ENCODE measurements around the gene HSF2BP.

The HSF2BP gene

GRCh38 chr21:43632373-43632905 lies 26.8 kb downstream of the HSF2BP start:
- H3K4me3 ChIP-seq (ENCODE audit: low read depth, low read length) = no peak overlapping the region
- TF ChIP-seq MAX (IDR thresholded peaks at IDR 0.05; ENCODE audit: low read depth, low read length) (no peak), MYC (IDR thresholded peaks at IDR 0.05; ENCODE audit: low read depth, low read length) (no peak), POLR2A (IDR thresholded peaks at IDR 0.05; ENCODE audit: extremely low read depth, insufficient read length) (no peak)
- TF ChIP-seq, protein P1, sequence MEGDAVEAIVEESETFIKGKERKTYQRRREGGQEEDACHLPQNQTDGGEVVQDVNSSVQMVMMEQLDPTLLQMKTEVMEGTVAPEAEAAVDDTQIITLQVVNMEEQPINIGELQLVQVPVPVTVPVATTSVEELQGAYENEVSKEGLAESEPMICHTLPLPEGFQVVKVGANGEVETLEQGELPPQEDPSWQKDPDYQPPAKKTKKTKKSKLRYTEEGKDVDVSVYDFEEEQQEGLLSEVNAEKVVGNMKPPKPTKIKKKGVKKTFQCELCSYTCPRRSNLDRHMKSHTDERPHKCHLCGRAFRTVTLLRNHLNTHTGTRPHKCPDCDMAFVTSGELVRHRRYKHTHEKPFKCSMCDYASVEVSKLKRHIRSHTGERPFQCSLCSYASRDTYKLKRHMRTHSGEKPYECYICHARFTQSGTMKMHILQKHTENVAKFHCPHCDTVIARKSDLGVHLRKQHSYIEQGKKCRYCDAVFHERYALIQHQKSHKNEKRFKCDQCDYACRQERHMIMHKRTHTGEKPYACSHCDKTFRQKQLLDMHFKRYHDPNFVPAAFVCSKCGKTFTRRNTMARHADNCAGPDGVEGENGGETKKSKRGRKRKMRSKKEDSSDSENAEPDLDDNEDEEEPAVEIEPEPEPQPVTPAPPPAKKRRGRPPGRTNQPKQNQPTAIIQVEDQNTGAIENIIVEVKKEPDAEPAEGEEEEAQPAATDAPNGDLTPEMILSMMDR (IDR thresholded peaks at IDR 0.05; ENCODE audit: low read depth, low read length) = no peak
- no peak for DNase-seq (ENCODE audit: low read depth)

DNA sequence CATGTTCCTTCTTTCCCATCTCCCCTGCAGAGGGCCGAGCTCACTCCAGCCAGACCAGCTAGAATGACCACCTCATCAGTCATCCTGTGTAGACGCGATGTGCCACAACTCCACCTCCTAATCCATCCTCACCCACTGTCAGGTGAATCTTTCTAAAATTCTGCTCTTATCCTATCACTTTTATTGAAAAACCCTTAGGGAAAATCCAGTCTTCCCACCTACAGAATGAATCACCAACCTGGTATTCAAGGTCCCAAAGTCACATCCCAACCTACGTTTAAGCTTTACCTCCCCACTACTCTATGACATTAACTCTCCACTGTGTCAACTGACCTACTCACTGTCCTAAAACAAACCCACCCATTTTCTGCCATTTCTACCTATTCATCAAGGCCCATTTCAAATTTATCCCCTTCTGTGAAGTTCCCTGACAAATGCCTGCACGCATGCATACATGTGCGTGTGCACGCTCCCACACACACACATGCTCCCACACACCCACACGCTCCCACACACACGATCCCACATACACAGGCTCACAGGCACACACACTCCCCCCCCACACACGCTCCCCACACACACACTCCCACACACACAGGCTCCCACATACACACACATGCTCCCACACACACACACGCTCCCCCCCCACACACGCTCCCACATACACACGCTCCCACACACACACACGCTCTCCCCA lies 27.7 kb downstream of the HSF2BP start:
- H3K4me3 ChIP-seq (ENCODE audit: low read depth, low read length) = no peak overlapping the region
- no peak for DNase-seq (ENCODE audit: low read depth)
- TF ChIP-seq, protein P1 (IDR thresholded peaks at IDR 0.05; ENCODE audit: low read depth, low read length) = no peak
- TF ChIP-seq MAX (IDR thresholded peaks at IDR 0.05; ENCODE audit: low read depth, low read length) (no peak), MYC (IDR thresholded peaks at IDR 0.05; ENCODE audit: low read depth, low read length) (no peak), POLR2A (IDR thresholded peaks at IDR 0.05; ENCODE audit: extremely low read depth, insufficient read length) (no peak)

- no peak for TF ChIP-seq MYC (IDR thresholded peaks at IDR 0.05; ENCODE audit: low read depth, low read length)
- TF ChIP-seq MAX (IDR thresholded peaks at IDR 0.05; ENCODE audit: low read depth, low read length) = no peak
- TF ChIP-seq POLR2A (IDR thresholded peaks at IDR 0.05; ENCODE audit: extremely low read depth, insufficient read length) = no peak
- TF ChIP-seq, protein P1 (IDR thresholded peaks at IDR 0.05; ENCODE audit: low read depth, low read length) = no peak
These were observed 31.8 kb downstream of the HSF2BP start for GRCh38 chr21:43627527-43627926.

DNA sequence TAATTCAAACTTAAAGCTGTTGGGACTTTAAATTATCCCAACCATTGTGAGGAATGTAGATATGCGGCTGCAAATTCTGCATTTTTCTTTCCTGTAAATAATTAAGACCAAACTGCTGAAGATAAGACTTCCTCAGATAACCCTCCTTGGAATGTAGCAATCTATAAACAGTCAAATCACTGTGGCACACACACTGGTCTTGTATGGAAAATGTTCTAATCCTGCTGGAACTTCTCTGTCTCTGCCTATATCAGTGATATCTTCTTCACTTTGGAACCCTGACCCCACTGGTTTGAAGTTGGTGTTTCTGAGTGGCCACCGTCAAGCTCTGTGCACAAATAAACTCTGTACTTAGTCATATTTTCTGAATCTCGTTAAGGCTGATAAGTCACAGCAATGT lies 32.9 kb downstream of the HSF2BP start:
- no peak for DNase-seq (ENCODE audit: low read depth)
- no peak for TF ChIP-seq POLR2A (IDR thresholded peaks at IDR 0.05; ENCODE audit: extremely low read depth, insufficient read length)
- TF ChIP-seq, protein P1 (IDR thresholded peaks at IDR 0.05; ENCODE audit: low read depth, low read length) = no peak
- H3K4me3 ChIP-seq (ENCODE audit: low read depth, low read length) = no peak overlapping the region

More at GRCh38 chr21:43627527-43627926, 31.8 kb downstream of the HSF2BP start:
- no peak for DNase-seq (ENCODE audit: low read depth)
- H3K4me3 ChIP-seq (ENCODE audit: low read depth, low read length) = no peak overlapping the region

- no peak for DNase-seq (ENCODE audit: low read depth)
- TF ChIP-seq, protein P1 (IDR thresholded peaks at IDR 0.05; ENCODE audit: low read depth, low read length) = no peak
- TF ChIP-seq POLR2A (IDR thresholded peaks at IDR 0.05; ENCODE audit: extremely low read depth, insufficient read length) (no peak), MYC (IDR thresholded peaks at IDR 0.05; ENCODE audit: low read depth, low read length) (no peak), MAX (IDR thresholded peaks at IDR 0.05; ENCODE audit: low read depth, low read length) (no peak)
- no peak overlapping the region for H3K4me3 ChIP-seq (ENCODE audit: low read depth, low read length)
These were observed 34.9 kb downstream of the HSF2BP start for GRCh38 chr21:43624339-43624738.

Data from NB4 (cell line).